NCI-H1092 treated with DMSO at 0.1 percent for 48 hours (cell line): ENCODE measurements around the gene UCHL1.
"Not testable (repeated sequence)": the region's sequence is repeated elsewhere in the genome, so short reads cannot be mapped to it uniquely, and the experiment has no call there.

ENCODE experiments used
- DNase-seq: peaks from one replicate; lab custom pipeline; 2025; lab: John Stamatoyannopoulos, UW

Gene UCHL1

GRCh38 chr4:41236508-41236907 is 20.2 kb upstream of the UCHL1 start:
- no peak for DNase-seq

- no peak for DNase-seq
Observed at GRCh38 chr4:41241919-41242318, 14.8 kb upstream of the UCHL1 start.

- no peak for DNase-seq
Observed at GRCh38 chr4:41245983-41246382, 10.7 kb upstream of the UCHL1 start.

- peak; percentile 60 for DNase-seq
Observed at GRCh38 chr4:41256131-41256739, 493 bp upstream of the UCHL1 start.

GRCh38 chr4:41257257-41257901 is 651 bp downstream of the UCHL1 start:
- DNase-seq: peak; percentile 67

GRCh38 chr4:41257906-41258305 is 1.2 kb downstream of the UCHL1 start:
- DNase-seq: peak; percentile 24

- peak; percentile 28 for DNase-seq
Observed at GRCh38 chr4:41258783-41259182, 2.1 kb downstream of the UCHL1 start.

- DNase-seq: no peak
Observed at GRCh38 chr4:41260116-41260733, 3.5 kb downstream of the UCHL1 start.

- no peak for DNase-seq
Observed at GRCh38 chr4:41262198-41262597, 5.5 kb downstream of the UCHL1 start.

GRCh38 chr4:41264212-41264611 is 7.5 kb downstream of the UCHL1 start:
- no peak for DNase-seq

GRCh38 chr4:41267997-41268396 is 11.3 kb downstream of the UCHL1 start:
- no peak for DNase-seq

GRCh38 chr4:41268721-41269517 is 12.2 kb downstream of the UCHL1 start:
- DNase-seq: no peak

GRCh38 chr4:41269682-41270081 is 13.0 kb downstream of the UCHL1 start:
- no peak for DNase-seq

- DNase-seq: not testable (repeated sequence)
Observed at GRCh38 chr4:41275931-41276330, 19.2 kb downstream of the UCHL1 start.

- DNase-seq: no peak
Observed at GRCh38 chr4:41280010-41280409, 23.3 kb downstream of the UCHL1 start.

GRCh38 chr4:41281038-41281634 is 24.4 kb downstream of the UCHL1 start:
- peak; percentile 81 for DNase-seq

GRCh38 chr4:41282366-41282765 is 25.6 kb downstream of the UCHL1 start:
- DNase-seq: no peak

- DNase-seq: no peak
Observed at GRCh38 chr4:41285202-41285863, 28.6 kb downstream of the UCHL1 start.

GRCh38 chr4:41285864-41286235 is 29.1 kb downstream of the UCHL1 start:
- no peak for DNase-seq

- DNase-seq: no peak
Observed at GRCh38 chr4:41287005-41287404, 30.3 kb downstream of the UCHL1 start.

GRCh38 chr4:41287852-41288251 is 31.1 kb downstream of the UCHL1 start:
- DNase-seq: no peak

- no peak for DNase-seq
Observed at GRCh38 chr4:41288254-41288653, 31.5 kb downstream of the UCHL1 start.
